HFF-Myc (cell line): ENCODE data around the gene TAGAP.
A peak's percentile ranks its signal among the peaks of the same experiment; 100 is the strongest.
"Not testable (repeated sequence)": the region's sequence is repeated elsewhere in the genome, so short reads cannot be mapped to it uniquely, and the experiment has no call there.

Experiments
- DNase-seq: peaks from one replicate; pipeline ENCODE4 v3.0.0-alpha.2; 2011; ENCODE audit warnings: low read depth; ENCODE audit errors: extremely low read depth
- H3K4me3 ChIP-seq: replicated peaks from 2 replicates; pipeline ENCODE4 v1.5.1; 2011; ENCODE audit warnings: low read depth, mild to moderate bottlenecking, control low read depth, low read length
- TF ChIP-seq, protein P1 (sequence below): IDR thresholded peaks from 2 replicates; pipeline ENCODE4 v1.5.1; 2012; ENCODE audit warnings: mild to moderate bottlenecking, low read depth, low read length, control low read depth; ENCODE audit errors: missing control alignments

Gene TAGAP

DNA sequence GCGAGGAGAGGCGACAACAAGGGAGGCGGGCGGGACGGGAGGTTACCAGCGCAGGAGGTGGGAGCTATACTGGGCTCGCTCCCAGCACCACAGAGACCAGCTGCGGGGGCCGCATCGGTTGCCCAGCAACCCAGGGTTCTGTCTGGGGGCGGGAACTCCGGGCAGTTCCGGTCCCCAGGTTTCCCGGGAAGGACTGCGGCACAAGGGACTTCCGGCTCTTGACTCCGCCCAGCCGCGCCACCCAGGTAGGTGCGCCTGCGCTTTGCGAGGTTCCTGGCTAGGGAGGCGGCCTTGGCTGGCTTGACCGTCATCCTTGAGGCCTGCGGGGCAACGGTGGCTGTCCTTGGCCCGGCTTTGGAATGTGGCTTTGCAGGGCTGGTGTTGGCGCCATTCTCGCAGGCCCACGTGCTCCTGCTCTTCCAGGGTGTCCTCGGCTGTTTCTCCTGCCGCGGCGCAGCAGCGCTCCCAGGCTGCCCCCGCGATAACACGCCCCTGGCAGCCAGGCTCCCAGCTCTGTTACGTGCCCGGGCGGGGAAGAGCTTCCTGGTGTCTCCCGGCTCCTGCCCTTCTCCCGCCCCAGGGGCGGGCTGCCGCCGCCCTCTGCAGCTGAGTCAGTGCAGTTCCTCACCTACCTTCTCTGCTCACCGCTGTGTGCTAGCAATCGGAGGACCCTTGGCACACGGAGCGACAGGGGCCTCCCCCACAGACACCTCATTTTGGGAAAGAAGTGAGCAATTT lies 45.0 kb downstream of the TAGAP start, which contains the start of gene RSPH3:
RSPH3 (minus strand) TSS at position 537 of the 738 bp plus-strand sequence. CDS start 652 bp downstream, outside the sequence.
- TF ChIP-seq, protein P1, sequence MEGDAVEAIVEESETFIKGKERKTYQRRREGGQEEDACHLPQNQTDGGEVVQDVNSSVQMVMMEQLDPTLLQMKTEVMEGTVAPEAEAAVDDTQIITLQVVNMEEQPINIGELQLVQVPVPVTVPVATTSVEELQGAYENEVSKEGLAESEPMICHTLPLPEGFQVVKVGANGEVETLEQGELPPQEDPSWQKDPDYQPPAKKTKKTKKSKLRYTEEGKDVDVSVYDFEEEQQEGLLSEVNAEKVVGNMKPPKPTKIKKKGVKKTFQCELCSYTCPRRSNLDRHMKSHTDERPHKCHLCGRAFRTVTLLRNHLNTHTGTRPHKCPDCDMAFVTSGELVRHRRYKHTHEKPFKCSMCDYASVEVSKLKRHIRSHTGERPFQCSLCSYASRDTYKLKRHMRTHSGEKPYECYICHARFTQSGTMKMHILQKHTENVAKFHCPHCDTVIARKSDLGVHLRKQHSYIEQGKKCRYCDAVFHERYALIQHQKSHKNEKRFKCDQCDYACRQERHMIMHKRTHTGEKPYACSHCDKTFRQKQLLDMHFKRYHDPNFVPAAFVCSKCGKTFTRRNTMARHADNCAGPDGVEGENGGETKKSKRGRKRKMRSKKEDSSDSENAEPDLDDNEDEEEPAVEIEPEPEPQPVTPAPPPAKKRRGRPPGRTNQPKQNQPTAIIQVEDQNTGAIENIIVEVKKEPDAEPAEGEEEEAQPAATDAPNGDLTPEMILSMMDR: peak; percentile 9
- H3K4me3 ChIP-seq: peak within 1 kb of the TSS; percentile 78
- peak; percentile 80 for DNase-seq

DNA sequence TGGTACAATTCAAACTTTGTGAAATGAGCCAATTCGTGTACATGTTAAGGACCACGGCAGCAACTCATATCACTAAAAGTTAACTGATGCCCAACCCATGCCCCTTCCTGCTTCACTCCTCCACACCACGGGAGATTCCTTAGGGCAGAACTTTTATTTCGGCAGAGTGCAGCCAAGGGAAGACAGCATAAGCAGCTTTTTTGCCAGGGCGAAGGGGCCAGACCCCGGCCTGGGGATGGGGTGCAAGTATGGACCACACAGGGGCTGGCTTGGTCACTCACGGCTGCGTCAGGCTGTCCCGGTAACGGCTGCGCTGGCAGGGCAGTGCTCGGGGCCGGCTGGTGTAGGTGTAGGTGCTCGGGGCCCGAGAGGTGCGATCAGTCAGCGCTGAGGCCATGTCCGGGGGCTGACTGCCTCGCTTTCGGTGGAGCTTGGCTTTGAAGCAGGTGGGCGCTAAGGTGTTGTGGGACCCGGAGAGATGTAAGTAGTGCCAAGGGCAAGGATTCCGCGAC lies 45.6 kb downstream of the TAGAP start:
- peak overlapping the region; percentile 78 for H3K4me3 ChIP-seq
- no peak for DNase-seq
- TF ChIP-seq, protein P1: no peak

DNA sequence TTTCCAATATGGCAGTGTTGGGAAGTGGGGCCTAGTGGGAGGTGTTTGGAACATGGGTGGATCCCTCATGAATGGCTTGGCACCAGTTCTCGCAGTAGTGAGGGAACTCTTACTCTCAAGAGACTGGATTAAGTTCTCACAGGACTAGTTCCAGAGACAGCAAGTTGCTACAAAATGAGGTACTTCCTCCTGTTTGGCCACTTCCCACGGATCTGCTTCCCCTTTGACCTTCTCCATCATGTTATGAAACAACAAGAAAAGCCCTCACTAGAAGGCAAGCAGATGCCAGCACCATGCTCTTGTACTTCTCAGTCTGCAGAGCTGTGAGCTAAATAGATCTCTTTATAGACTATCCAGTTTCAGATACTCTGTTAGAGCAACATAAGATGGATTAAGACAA lies 47.9 kb downstream of the TAGAP start:
- DNase-seq: no peak
- TF ChIP-seq, protein P1: no peak
- H3K4me3 ChIP-seq: no peak overlapping the region

DNA sequence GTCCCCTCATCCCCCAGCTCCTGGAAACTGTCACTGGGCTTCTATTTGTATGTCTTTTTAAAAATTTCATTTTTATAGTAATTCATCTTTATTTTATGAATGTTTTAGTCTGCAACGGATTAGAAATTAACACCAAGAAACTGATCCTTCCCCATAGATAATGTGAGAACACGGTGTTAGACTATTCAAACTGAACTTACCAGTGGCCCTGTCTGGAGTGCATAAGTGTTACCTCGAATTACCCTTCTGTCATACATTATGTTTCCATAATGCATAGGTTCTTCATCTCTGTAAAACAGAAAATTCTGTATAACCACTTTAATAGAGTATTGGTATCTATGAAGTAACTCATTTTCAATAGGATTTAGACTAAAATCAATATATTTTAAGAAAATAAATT lies 51.2 kb downstream of the TAGAP start:
- TF ChIP-seq, protein P1: no peak
- no peak overlapping the region for H3K4me3 ChIP-seq
- no peak for DNase-seq

DNA sequence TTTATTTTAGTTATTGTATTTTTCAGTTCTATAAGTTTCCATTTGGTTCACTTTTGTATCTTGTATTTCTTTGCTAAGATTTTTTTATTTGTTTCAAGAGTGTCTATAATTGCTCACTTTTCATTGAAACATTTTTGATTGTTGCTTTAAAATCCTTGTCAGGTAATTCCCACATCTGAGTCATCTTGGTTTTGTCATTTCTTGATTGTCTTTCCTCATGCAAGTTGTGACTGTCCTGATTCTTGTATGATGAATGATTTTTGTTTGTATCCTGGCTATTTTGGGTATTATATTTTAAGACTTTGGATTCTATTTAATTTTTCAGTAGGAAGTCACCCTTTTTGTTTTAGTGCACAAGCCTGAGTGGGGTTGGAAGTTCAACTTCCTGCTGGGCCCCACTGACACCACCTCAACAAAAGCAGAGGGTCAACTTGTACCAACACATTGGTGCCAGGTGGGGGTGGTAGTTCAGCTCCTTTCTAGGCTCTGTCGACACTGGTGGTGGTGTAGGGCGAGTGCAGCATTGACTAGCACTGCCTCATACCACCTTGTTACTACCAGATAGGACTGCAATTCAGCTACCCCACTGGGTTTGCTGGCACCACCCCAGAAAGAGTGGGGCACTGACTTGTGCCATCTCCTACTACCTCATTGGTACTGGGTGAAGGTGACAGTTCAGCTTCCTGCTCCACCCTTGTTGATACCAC lies 53.6 kb downstream of the TAGAP start:
- DNase-seq: no peak
- TF ChIP-seq, protein P1: no peak
- no peak overlapping the region for H3K4me3 ChIP-seq

DNA sequence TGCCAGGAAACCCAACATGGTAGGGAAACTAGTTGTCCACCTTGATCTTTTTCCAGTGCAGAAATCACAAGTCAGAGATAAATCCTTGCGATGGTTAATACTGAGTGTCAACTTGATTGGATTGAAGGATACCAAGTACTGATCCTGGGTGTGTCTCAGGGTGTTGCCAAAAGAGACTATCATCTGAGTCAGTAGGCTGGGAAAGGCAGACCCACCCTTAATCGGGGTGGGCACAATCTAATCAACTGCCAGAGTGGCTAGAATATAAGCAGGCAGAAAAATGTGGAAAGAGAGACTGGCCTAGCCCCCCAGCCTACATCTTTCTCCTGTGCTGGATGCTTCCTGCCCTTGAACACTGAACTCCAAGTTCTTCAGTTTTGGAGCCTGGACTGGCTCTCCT lies 55.1 kb downstream of the TAGAP start:
- not testable (repeated sequence) for DNase-seq, H3K4me3 ChIP-seq

DNA sequence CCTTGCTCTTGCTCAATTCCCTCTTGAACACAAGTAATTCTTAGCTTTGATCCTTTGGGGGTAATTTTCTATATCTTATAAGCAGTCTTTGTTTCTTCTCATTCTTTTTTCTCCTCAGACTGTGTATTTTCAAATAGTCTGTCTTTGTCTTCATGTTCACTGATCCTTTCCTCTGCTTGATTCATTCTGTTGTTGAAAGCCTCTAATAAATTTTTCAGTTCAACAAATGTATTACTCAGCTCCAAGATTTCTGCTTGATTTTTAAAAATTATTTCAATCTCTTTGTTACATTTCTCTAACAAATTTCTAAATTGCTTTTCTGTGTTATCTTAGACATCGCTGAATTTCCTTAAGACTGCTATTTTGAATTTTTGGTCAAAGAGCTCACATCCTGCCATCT lies 56.3 kb downstream of the TAGAP start:
- DNase-seq: no peak
- no peak overlapping the region for H3K4me3 ChIP-seq
- TF ChIP-seq, protein P1: no peak
